ENCODE results near the gene MACO1.
A peak's percentile ranks its signal among the peaks of the same experiment; 100 is the strongest.

The MACO1 gene

GRCh38 chr1:25545767-25546166, 115.1 kb downstream of the MACO1 start:
- DNase-seq = no peak

DNA sequence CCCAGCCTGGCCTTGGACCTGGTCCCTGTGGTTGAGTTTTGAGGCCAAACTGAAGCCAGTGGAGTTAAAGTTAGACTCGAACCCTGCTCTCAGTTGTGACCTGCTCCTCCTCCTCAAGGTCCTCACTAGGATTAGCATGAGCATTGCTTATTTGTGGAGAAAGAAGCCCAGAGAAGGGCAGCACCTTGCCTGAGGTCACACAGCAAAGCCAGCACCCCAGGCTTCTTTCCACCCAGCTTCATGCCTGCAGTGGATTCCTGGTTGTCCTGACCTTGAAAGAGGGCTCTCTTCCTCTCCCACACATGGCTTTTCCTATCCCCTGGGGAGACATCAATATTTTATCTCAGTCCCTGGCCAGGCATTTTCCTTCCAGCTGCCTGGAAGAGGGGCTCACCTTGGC, 115.5 kb downstream of the MACO1 start:
- no peak for DNase-seq

- DNase-seq = no peak
Observed at GRCh38 chr1:25548601-25549000, 117.9 kb downstream of the MACO1 start.

- DNase-seq = peak; percentile 37
Observed at GRCh38 chr1:25549273-25550154, 118.8 kb downstream of the MACO1 start.

Measured in NCI-H2171 (cell line).